Activated CD8-positive, alpha-beta memory T cell treated with anti-CD3 and anti-CD28 coated beads for 4 hours (primary cell): ENCODE results near the gene RPGRIP1.
"Not testable (repeated sequence)": the region's sequence is repeated elsewhere in the genome, so short reads cannot be mapped to it uniquely, and the experiment has no call there.

Experiments
- DNase-seq, 2 donors: peaks; one replicate each; pipeline ENCODE4 v3.0.0-alpha.2; 2020; ENCODE audit warnings: low read depth in 2 of 2

The RPGRIP1 gene

GRCh38 chr14:21258005-21258888 lies 21.6 kb upstream of the RPGRIP1 start:
- no peak for DNase-seq

- DNase-seq = no peak
Measured at GRCh38 chr14:21258889-21259787, 20.7 kb upstream of the RPGRIP1 start.

- DNase-seq = no peak
Measured at GRCh38 chr14:21261824-21262223, 18.1 kb upstream of the RPGRIP1 start.

GRCh38 chr14:21262410-21262809 lies 17.5 kb upstream of the RPGRIP1 start:
- no peak for DNase-seq

- no peak for DNase-seq
Measured at GRCh38 chr14:21263284-21264024, 16.4 kb upstream of the RPGRIP1 start.

GRCh38 chr14:21264025-21264801 lies 15.7 kb upstream of the RPGRIP1 start:
- no peak for DNase-seq

- DNase-seq = no peak
Measured at GRCh38 chr14:21267431-21267845, 12.4 kb upstream of the RPGRIP1 start.

- no peak for DNase-seq
Measured at GRCh38 chr14:21267886-21268616, 11.8 kb upstream of the RPGRIP1 start.

GRCh38 chr14:21268617-21269251 lies 11.1 kb upstream of the RPGRIP1 start:
- DNase-seq = no peak

- DNase-seq = peak; percentile 100
Measured at GRCh38 chr14:21269252-21270046, 10.4 kb upstream of the RPGRIP1 start, which contains the start of gene HNRNPC. HNRNPC (minus strand) TSS chr14:21269442; CDS start chr14:21234193, 35,249 bp downstream.

- not testable (repeated sequence) for DNase-seq
Measured at GRCh38 chr14:21272661-21273060, 7.2 kb upstream of the RPGRIP1 start.

- no peak for DNase-seq
Measured at GRCh38 chr14:21275261-21275858, 4.5 kb upstream of the RPGRIP1 start.

- no peak for DNase-seq
Measured at GRCh38 chr14:21278632-21279031, 1.3 kb upstream of the RPGRIP1 start.

- DNase-seq = not testable (repeated sequence)
Measured at GRCh38 chr14:21281917-21282316, 2.0 kb downstream of the RPGRIP1 start.

GRCh38 chr14:21286516-21286915 lies 6.6 kb downstream of the RPGRIP1 start:
- not testable (repeated sequence) for DNase-seq

- DNase-seq = no peak
Measured at GRCh38 chr14:21287168-21287567, 7.3 kb downstream of the RPGRIP1 start.

GRCh38 chr14:21294026-21294425 lies 14.1 kb downstream of the RPGRIP1 start:
- not testable (repeated sequence) for DNase-seq

GRCh38 chr14:21298358-21298757 lies 18.5 kb downstream of the RPGRIP1 start:
- no peak for DNase-seq
